Thoracic aorta (tissue), 2 donors: Measurements from ENCODE around the gene ROPN1L. TPM values are rescaled to one million over a fixed set of nuclear protein-coding genes. Genes with fewer than 3 reads are reported as not detected.

Source experiments
- ATAC-seq: fragments of 150-250 bp; one replicate; pipeline ENCODE4 v1.8.0; 2017; ENCODE audit warnings: low read depth; ENCODE audit not compliant: insufficient number of reproducible peaks, low FRiP score
- DNase-seq: peaks from one replicate; pipeline ENCODE4 v3.0.0-alpha.2; 2020; ENCODE audit warnings: low spot score
- H3K27ac ChIP-seq, 2 donors: fragments of 200-600 bp; sonication (generic); 1 replicate in 1 of 2; 2 replicates in 1 of 2; pipeline ENCODE4 v1.5.1; 2016; ENCODE audit warnings: mild to moderate bottlenecking in 2 of 2, moderate library complexity in 2 of 2
- H3K27me3 ChIP-seq: fragments of 200-600 bp; sonication (generic); replicated peaks from 2 replicates; pipeline ENCODE4 v1.6.0; 2016; ENCODE audit warnings: mild to moderate bottlenecking; ENCODE audit not compliant: insufficient read depth
- H3K36me3 ChIP-seq: fragments of 200-600 bp; sonication (generic); one replicate; pipeline ENCODE4 v1.5.1; 2016
- H3K4me1 ChIP-seq, 2 donors: fragments of 200-600 bp; sonication (generic); 1 replicate in 1 of 2; 2 replicates in 1 of 2; pipeline versions ENCODE4 v1.5.1 to v1.6.0; 2016; ENCODE audit warnings: low read depth in 2 of 2, mild to moderate bottlenecking in 1 of 2; ENCODE audit not compliant: control insufficient read depth in 1 of 2
- H3K4me3 ChIP-seq: fragments of 200-600 bp; sonication (generic); 2 replicates; pipeline ENCODE4 v1.5.1; 2016; ENCODE audit warnings: mild to moderate bottlenecking
- H3K9me3 ChIP-seq: fragments of 200-600 bp; sonication (generic); 2 replicates; pipeline ENCODE4 v1.5.1; 2016
- total RNA-seq, 2 donors: library from RNA; depleted of rRNA; stranded (reverse); fragments of >200 nt; gene quantifications; one replicate each; pipeline versions ENCODE4 v1.1.0 to v1.2.3, GENCODE V29; 2016
- TF ChIP-seq, protein P1 (sequence below): fragments of 200-600 bp; sonication (generic); IDR thresholded peaks from one replicate; pipeline ENCODE4 v1.5.1; 2019; ENCODE audit warnings: antibody characterized with exemption

Gene ROPN1L
- total RNA-seq, 2 donors from 2014 or later, result not detected

DNA sequence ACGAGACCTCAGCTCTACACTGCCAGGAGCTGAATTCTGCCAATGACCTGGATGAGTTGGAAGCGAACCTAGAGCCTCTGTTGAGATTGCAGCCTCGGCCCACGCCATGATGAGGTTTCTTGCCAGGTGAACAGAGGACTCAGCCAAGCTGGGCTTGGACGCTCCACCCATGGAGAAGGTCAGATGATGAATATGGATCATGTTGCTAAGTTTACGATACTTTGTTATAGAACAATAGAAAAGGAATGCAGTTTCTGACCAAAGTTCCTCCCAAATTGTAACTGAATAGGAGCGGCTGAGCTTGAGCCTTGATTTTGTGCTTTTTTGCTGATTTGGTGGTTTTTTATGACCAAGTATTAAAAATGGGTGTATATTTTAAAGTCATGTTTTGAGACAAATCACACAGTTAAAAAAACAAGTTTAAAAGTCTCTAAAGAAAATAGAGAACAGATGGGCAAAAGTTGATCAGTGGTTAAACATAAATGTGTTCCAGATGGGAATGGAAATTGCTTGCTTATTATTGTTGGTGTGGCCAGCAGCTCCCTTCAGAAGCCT, 32.9 kb downstream of the ROPN1L start:
- Histone ChIP-seq H3K27ac (no peak overlapping the region), H3K4me1 (no peaks in the 10 kb centered on the region), H3K27me3 (no peaks in the 10 kb centered on the region), H3K36me3 (no peaks in the 10 kb centered on the region), H3K9me3 (no peaks in the 10 kb centered on the region), H3K4me3 (no peak overlapping the region)
- DNase-seq (no peak), ATAC-seq (no peak)
- TF ChIP-seq, protein P1, sequence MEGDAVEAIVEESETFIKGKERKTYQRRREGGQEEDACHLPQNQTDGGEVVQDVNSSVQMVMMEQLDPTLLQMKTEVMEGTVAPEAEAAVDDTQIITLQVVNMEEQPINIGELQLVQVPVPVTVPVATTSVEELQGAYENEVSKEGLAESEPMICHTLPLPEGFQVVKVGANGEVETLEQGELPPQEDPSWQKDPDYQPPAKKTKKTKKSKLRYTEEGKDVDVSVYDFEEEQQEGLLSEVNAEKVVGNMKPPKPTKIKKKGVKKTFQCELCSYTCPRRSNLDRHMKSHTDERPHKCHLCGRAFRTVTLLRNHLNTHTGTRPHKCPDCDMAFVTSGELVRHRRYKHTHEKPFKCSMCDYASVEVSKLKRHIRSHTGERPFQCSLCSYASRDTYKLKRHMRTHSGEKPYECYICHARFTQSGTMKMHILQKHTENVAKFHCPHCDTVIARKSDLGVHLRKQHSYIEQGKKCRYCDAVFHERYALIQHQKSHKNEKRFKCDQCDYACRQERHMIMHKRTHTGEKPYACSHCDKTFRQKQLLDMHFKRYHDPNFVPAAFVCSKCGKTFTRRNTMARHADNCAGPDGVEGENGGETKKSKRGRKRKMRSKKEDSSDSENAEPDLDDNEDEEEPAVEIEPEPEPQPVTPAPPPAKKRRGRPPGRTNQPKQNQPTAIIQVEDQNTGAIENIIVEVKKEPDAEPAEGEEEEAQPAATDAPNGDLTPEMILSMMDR, result no peak

- H3K27ac ChIP-seq, result no peak overlapping the region
- TF ChIP-seq, protein P1, result no peak
- H3K9me3 ChIP-seq, result no peaks in the 10 kb centered on the region
- H3K27me3 ChIP-seq, result no peaks in the 10 kb centered on the region
- DNase-seq (no peak), ATAC-seq (no peak)
- H3K4me1 ChIP-seq, result no peaks in the 10 kb centered on the region
- H3K36me3 ChIP-seq, result no peaks in the 10 kb centered on the region
- H3K4me3 ChIP-seq, result no peak overlapping the region
These were observed 34.4 kb downstream of the ROPN1L start for GRCh38 chr5:10475931-10476676.

GRCh38 chr5:10476878-10477277, 35.2 kb downstream of the ROPN1L start:
- DNase-seq, result no peak
- Histone ChIP-seq H3K9me3 (no peaks in the 10 kb centered on the region), H3K36me3 (no peaks in the 10 kb centered on the region), H3K27ac (no peak overlapping the region), H3K4me1 (no peaks in the 10 kb centered on the region), H3K4me3 (no peak overlapping the region), H3K27me3 (no peaks in the 10 kb centered on the region)
- no peak for ATAC-seq
- TF ChIP-seq, protein P1, result no peak

DNA sequence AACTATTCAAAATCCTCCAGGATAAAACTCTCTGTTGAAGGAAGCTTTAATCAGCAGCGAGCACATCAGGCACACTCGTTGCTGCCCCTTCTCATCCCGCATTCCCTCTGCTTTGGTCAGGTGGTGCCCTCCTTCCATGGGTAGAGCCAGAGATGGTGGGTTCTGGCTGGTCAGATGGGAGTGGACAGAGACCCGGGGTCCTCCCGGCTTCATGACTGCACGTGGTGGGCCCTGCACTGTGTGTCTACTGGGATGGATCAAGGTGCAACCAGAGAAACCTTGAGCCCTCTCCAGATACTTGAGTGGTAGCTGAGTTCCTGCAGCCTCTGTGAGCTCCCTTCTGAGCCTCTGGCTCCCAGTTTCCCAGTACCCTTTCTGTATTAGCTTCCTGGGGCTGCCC, 36.3 kb downstream of the ROPN1L start:
- DNase-seq, result no peak
- no peaks in the 10 kb centered on the region for H3K27me3 ChIP-seq
- H3K36me3 ChIP-seq, result no peaks in the 10 kb centered on the region
- H3K4me3 ChIP-seq, result no peak overlapping the region
- no peak overlapping the region for H3K27ac ChIP-seq
- no peak for ATAC-seq
- H3K9me3 ChIP-seq, result no peaks in the 10 kb centered on the region
- TF ChIP-seq, protein P1, result no peak
- H3K4me1 ChIP-seq, result no peaks in the 10 kb centered on the region

DNA sequence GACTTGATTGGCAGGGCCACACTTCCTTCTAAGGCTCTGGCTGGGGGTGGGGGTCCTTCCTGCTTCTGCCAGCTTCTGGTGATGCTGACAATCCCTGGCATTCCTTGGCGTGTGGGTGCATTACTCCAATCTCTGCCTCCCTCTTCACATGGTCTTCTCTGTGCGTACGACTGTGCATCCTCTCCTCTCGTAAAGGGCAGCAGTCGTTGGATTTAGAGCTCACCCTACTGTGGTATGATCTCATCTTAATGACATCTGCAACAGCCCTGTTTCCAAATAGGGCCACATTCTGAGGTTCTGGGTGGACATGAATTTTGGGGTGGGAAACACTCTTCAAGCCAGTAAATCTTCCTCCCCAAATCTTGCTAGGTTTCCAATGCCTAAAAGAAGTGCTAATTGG, 36.8 kb downstream of the ROPN1L start:
- Histone ChIP-seq H3K4me1 (no peaks in the 10 kb centered on the region), H3K9me3 (no peaks in the 10 kb centered on the region), H3K4me3 (no peak overlapping the region), H3K27ac (no peak overlapping the region), H3K36me3 (no peaks in the 10 kb centered on the region), H3K27me3 (no peaks in the 10 kb centered on the region)
- ATAC-seq (no peak), DNase-seq (no peak)
- TF ChIP-seq, protein P1, result no peak
